Activated CD4-positive, alpha-beta T cell treated with anti-CD3 and anti-CD28 coated beads for 1 hour (primary cell): ENCODE results near the gene POU3F3.

Experiments used
- DNase-seq: peaks from one replicate; pipeline ENCODE4 v3.0.0-alpha.2; 2020

POU3F3 gene

GRCh38 chr2:104878863-104879512, 25.1 kb downstream of the POU3F3 start:
- DNase-seq: no peak

GRCh38 chr2:104880076-104880475, 26.2 kb downstream of the POU3F3 start:
- no peak for DNase-seq

- no peak for DNase-seq
Measured at GRCh38 chr2:104883357-104883756, 29.4 kb downstream of the POU3F3 start.

- DNase-seq: no peak
Measured at GRCh38 chr2:104885119-104885782, 31.3 kb downstream of the POU3F3 start.

GRCh38 chr2:104887676-104888075, 33.8 kb downstream of the POU3F3 start:
- DNase-seq: no peak

- no peak for DNase-seq
Measured at GRCh38 chr2:104888489-104889258, 34.8 kb downstream of the POU3F3 start.

- no peak for DNase-seq
Measured at GRCh38 chr2:104889291-104889959, 35.5 kb downstream of the POU3F3 start.

GRCh38 chr2:104889960-104890684, 36.2 kb downstream of the POU3F3 start:
- DNase-seq: no peak

GRCh38 chr2:104890685-104891069, 36.8 kb downstream of the POU3F3 start:
- no peak for DNase-seq

- no peak for DNase-seq
Measured at GRCh38 chr2:104891145-104891544, 37.2 kb downstream of the POU3F3 start.

GRCh38 chr2:104896446-104896845, 42.5 kb downstream of the POU3F3 start:
- DNase-seq: no peak

- DNase-seq: no peak
Measured at GRCh38 chr2:104897515-104898184, 43.7 kb downstream of the POU3F3 start.

GRCh38 chr2:104900608-104901007, 46.7 kb downstream of the POU3F3 start:
- no peak for DNase-seq

- DNase-seq: no peak
Measured at GRCh38 chr2:104901037-104901881, 47.3 kb downstream of the POU3F3 start.

- no peak for DNase-seq
Measured at GRCh38 chr2:104902317-104902716, 48.4 kb downstream of the POU3F3 start.
